GM12874 (cell line): ENCODE results near the gene DMRTB1.

ENCODE experiments used
- CTCF ChIP-seq: IDR thresholded peaks from 2 replicates; pipeline ENCODE4 v1.5.1; 2011; ENCODE audit warnings: low read depth, mild to moderate bottlenecking, control low read depth, low read length, moderate library complexity; ENCODE audit not compliant: insufficient read depth

Gene DMRTB1

GRCh38 chr1:53476579-53476978 lies 17.4 kb downstream of the DMRTB1 start:
- TF ChIP-seq CTCF: no peak

GRCh38 chr1:53477651-53478501 lies 18.7 kb downstream of the DMRTB1 start:
- TF ChIP-seq CTCF: no peak

GRCh38 chr1:53478502-53478818 lies 19.3 kb downstream of the DMRTB1 start:
- no peak for TF ChIP-seq CTCF

GRCh38 chr1:53480678-53481077 lies 21.5 kb downstream of the DMRTB1 start:
- TF ChIP-seq CTCF: no peak

GRCh38 chr1:53481456-53481855 lies 22.3 kb downstream of the DMRTB1 start:
- TF ChIP-seq CTCF: no peak

- no peak for TF ChIP-seq CTCF
Observed at GRCh38 chr1:53482441-53483153, 23.4 kb downstream of the DMRTB1 start.

- TF ChIP-seq CTCF: no peak
Observed at GRCh38 chr1:53483170-53483569, 24.0 kb downstream of the DMRTB1 start.
